HCT116 (cell line): Measurements from ENCODE around the gene APOBEC3C. TPM values are rescaled to one million over a fixed set of nuclear protein-coding genes. Genes with fewer than 3 reads are reported as not detected.
A peak's percentile ranks its signal among the peaks of the same experiment; 100 is the strongest.
"Not testable (repeated sequence)": the region's sequence is repeated elsewhere in the genome, so short reads cannot be mapped to it uniquely, and the experiment has no call there.

Source experiments
- ATAC-seq: fragments of 200-7000 bp; cut with Tn5 transposase; 2 replicates; pipeline ENCODE4 v1.9.1; 2020; ENCODE audit warnings: mild to moderate bottlenecking, moderate library complexity
- BruUV-seq: library from RNA; stranded (reverse); fragments of 400-500 nt; replicated peaks from 2 replicates; lab custom pipeline; 2021; lab: Mats Ljungman, UMichigan
- CTCF ChIA-PET: fragments of 300-600 bp; sonication (Branson Sonifier 250); formaldehyde crosslinking; loops from one replicate; lab custom pipeline; 2021; ENCODE audit warnings: antibody characterized with exemption; lab: Charles Lee
- POLR2A ChIA-PET: fragments of 300-600, 350-600 bp; sonication (Branson Sonifier 250); formaldehyde crosslinking; loops from one replicate; lab custom pipeline; 2021; ENCODE audit warnings: antibody characterized with exemption; lab: Charles Lee
- RAD21 ChIA-PET, 2 experiments: fragments of 300-600 bp; sonication (Branson Sonifier 250); formaldehyde crosslinking; loops; one replicate each; lab custom pipeline; 2023; ENCODE audit warnings: low total read pairs in 2 of 2; ENCODE audit not compliant: uncharacterized antibody in 2 of 2, unreplicated experiment in 2 of 2, low non-redundant PET in 1 of 2; lab: Charles Lee
- DNase-seq: peaks from one replicate; pipeline ENCODE4 v3.0.0-alpha.2; 2010; ENCODE audit warnings: low read depth, low spot score
- H2AFZ ChIP-seq: fragments of 200-600 bp; shearing (Covaris generic), sonication (generic); 2 replicates; pipeline ENCODE4 v1.6.1; 2017; ENCODE audit warnings: low read depth, mixed run types, mixed read lengths, antibody characterized with exemption, low read length; ENCODE audit not compliant: poor library complexity, severe bottlenecking
- H3K27ac ChIP-seq: 2 replicates; pipeline ENCODE4 v1.5.1; 2012; ENCODE audit warnings: low read depth, low read length
- H3K27me3 ChIP-seq: fragments of 200-600 bp; sonication (generic); 2 replicates; pipeline ENCODE4 v1.6.1; 2016; ENCODE audit warnings: mixed run types, low read length, mixed read lengths; ENCODE audit not compliant: insufficient read depth
- H3K36me3 ChIP-seq, 2 experiments: fragments of 200-500 bp in 1 of 2; fragments of 200-600 bp in 1 of 2; sonication (Bioruptor generic) in 1 of 2; sonication (generic) in 1 of 2; 2 replicates each; pipeline versions ENCODE4 v1.5.1 to v1.6.1; 2014 to 2016; ENCODE audit warnings: low read length in 2 of 2, inconsistent platforms in 1 of 2, mixed read lengths in 1 of 2, mixed run types in 1 of 2; ENCODE audit not compliant: insufficient read depth in 2 of 2, control insufficient read depth in 1 of 2
- H3K4me1 ChIP-seq, 2 experiments: fragments of 200-600 bp in 1 of 2; sonication (generic) in 1 of 2; 2 replicates each; pipeline versions ENCODE4 v1.5.1 to v1.6.1; 2012 to 2017; ENCODE audit warnings: low read length in 2 of 2, inconsistent platforms in 1 of 2, mild to moderate bottlenecking in 1 of 2, mixed read lengths in 1 of 2, mixed run types in 1 of 2, moderate library complexity in 1 of 2; ENCODE audit not compliant: insufficient read depth in 2 of 2, control insufficient read depth in 1 of 2
- H3K4me2 ChIP-seq: fragments of 200-600 bp; sonication (generic); 2 replicates; pipeline ENCODE4 v1.6.1; 2017; ENCODE audit warnings: mixed run types, low read length, mixed read lengths
- H3K4me3 ChIP-seq, 2 experiments: fragments of 200-600 bp in 1 of 2; sonication (generic) in 1 of 2; replicated peaks in 1 of 2; 2 replicates each; pipeline ENCODE4 v1.5.1; 2011 to 2016; ENCODE audit warnings: low read length in 2 of 2, control low read depth in 1 of 2, low read depth in 1 of 2, mild to moderate bottlenecking in 1 of 2, mixed read lengths in 1 of 2, mixed run types in 1 of 2
- H3K79me2 ChIP-seq: fragments of 200-600 bp; sonication (generic); 2 replicates; pipeline ENCODE4 v1.6.1; 2017; ENCODE audit warnings: mild to moderate bottlenecking, mixed run types, low read length, moderate library complexity, mixed read lengths; ENCODE audit not compliant: insufficient read depth
- H3K9ac ChIP-seq: fragments of 200-600 bp; sonication (generic); 2 replicates; pipeline ENCODE4 v1.6.1; 2016; ENCODE audit warnings: low read length, mixed read lengths
- H3K9me2 ChIP-seq: fragments of 200-600 bp; sonication (generic), shearing (Covaris generic); 2 replicates; pipeline ENCODE4 v1.6.1; 2017; ENCODE audit warnings: mixed run types, mild to moderate bottlenecking, moderate library complexity; ENCODE audit not compliant: insufficient read depth
- H3K9me3 ChIP-seq, 2 experiments: fragments of 200-500 bp in 1 of 2; fragments of 200-600 bp in 1 of 2; sonication (Bioruptor generic) in 1 of 2; sonication (generic) in 1 of 2; 2 replicates each; pipeline ENCODE4 v1.6.1; 2014 to 2017; ENCODE audit warnings: low read length in 2 of 2, mixed read lengths in 2 of 2, inconsistent platforms in 1 of 2, low read depth in 1 of 2, mild to moderate bottlenecking in 1 of 2, mixed run types in 1 of 2, moderate library complexity in 1 of 2; ENCODE audit not compliant: control insufficient read depth in 1 of 2, insufficient read depth in 1 of 2
- H4K20me1 ChIP-seq: fragments of 200-600 bp; sonication (generic), shearing (Covaris generic); 2 replicates; pipeline ENCODE4 v1.6.1; 2017; ENCODE audit warnings: mixed run types, mild to moderate bottlenecking, moderate library complexity; ENCODE audit not compliant: insufficient read depth
- ATF3 ChIP-seq: IDR thresholded peaks from 2 replicates; pipeline ENCODE4 v1.6.1; 2012
- CBX3 ChIP-seq: IDR thresholded peaks from 2 replicates; pipeline ENCODE4 v1.6.1; 2012; ENCODE audit warnings: low read depth
- EZH2phosphoT487 ChIP-seq: fragments of 200-600 bp; IDR thresholded peaks from 2 replicates; pipeline ENCODE4 v1.6.1; 2018; ENCODE audit warnings: antibody characterized with exemption, borderline replicate concordance
- FOSL1 ChIP-seq: IDR thresholded peaks from 2 replicates; pipeline ENCODE4 v1.6.1; 2012; ENCODE audit warnings: low read depth
- POLR2AphosphoS5 ChIP-seq: IDR thresholded peaks from 2 replicates; pipeline ENCODE4 v1.6.1; 2011; ENCODE audit warnings: mild to moderate bottlenecking, low read depth, low read length, moderate library complexity
- RAD21 ChIP-seq: IDR thresholded peaks from 2 replicates; pipeline ENCODE4 v1.6.1; 2012; ENCODE audit warnings: low read depth, mild to moderate bottlenecking
- TCF7L2 ChIP-seq: IDR thresholded peaks from 2 replicates; pipeline ENCODE4 v1.7.0; 2011; ENCODE audit warnings: borderline replicate concordance, inconsistent platforms; ENCODE audit not compliant: insufficient read depth, insufficient read length; ENCODE audit errors: extremely low read depth
- ZBTB33 ChIP-seq: IDR thresholded peaks from 2 replicates; pipeline ENCODE4 v1.6.1; 2011; ENCODE audit warnings: mild to moderate bottlenecking, low read length, moderate library complexity; ENCODE audit not compliant: insufficient replicate concordance; ENCODE audit errors: extremely low read depth
- ZFX ChIP-seq: fragments of 450-650 bp; IDR thresholded peaks from 2 replicates; pipeline ENCODE4 v1.6.1; 2017
- ZNF274 ChIP-seq: fragments of 200-500 bp; sonication (Bioruptor generic); IDR thresholded peaks from 2 replicates; pipeline ENCODE4 v1.6.1; 2014; ENCODE audit warnings: mild to moderate bottlenecking, low read depth, low read length, inconsistent platforms
- intact Hi-C: fragments of 100-400 bp; cut with micrococcal nuclease; formaldehyde crosslinking; loops from 2 replicates; pipeline ENCODE4 v1.10.0; 2022
- total RNA-seq: library from RNA; stranded (reverse); gene quantifications from one replicate; pipeline ENCODE4 v1.2.1, GENCODE V29; 2021; ENCODE audit not compliant: unreplicated experiment
- TF ChIP-seq, protein P1 (sequence below), 3 experiments: fragments of 200-600 bp in 1 of 3; sonication (generic) in 1 of 3; IDR thresholded peaks in 2 of 3; conservative IDR thresholded peaks in 1 of 3; 2 replicates each; pipeline ENCODE4 v1.5.1; 2012 to 2017; ENCODE audit warnings: low read depth in 2 of 3, low read length in 2 of 3, antibody characterized with exemption in 1 of 3, borderline replicate concordance in 1 of 3, control low read depth in 1 of 3, mild to moderate bottlenecking in 1 of 3, mixed read lengths in 1 of 3, mixed run types in 1 of 3, moderate library complexity in 1 of 3; ENCODE audit not compliant: insufficient read depth in 1 of 3

Gene APOBEC3C
- total RNA-seq, 1 experiment from 2014 or later: 40.2 TPM

- Histone ChIP-seq H3K4me3 (no peak overlapping the region), H3K9me2 (no peaks in the 10 kb centered on the region), H3K27ac (no peak overlapping the region), H3K4me1 (peaks cover 3 to 22% of the 10 kb centered on the region in 2 experiments; a peak in 3 of 4 replicates), H2AFZ (no peak overlapping the region), H3K36me3 (no peaks in the 10 kb centered on the region), H3K27me3 (no peaks in the 10 kb centered on the region), H3K9me3 (no peaks in the 10 kb centered on the region), H3K79me2 (peaks cover 11% of the 10 kb centered on the region), H3K4me2 (no peak overlapping the region), H3K9ac (no peak overlapping the region), H4K20me1 (no peaks in the 10 kb centered on the region)
- TF ChIP-seq RAD21 (no peak), POLR2AphosphoS5 (no peak), ATF3 (no peak), CBX3 (no peak), ZFX (no peak), TCF7L2 (no peak), ZBTB33 (no peak), FOSL1 (no peak), ZNF274 (no peak), EZH2phosphoT487 (no peak)
- TF ChIP-seq, protein P1, sequence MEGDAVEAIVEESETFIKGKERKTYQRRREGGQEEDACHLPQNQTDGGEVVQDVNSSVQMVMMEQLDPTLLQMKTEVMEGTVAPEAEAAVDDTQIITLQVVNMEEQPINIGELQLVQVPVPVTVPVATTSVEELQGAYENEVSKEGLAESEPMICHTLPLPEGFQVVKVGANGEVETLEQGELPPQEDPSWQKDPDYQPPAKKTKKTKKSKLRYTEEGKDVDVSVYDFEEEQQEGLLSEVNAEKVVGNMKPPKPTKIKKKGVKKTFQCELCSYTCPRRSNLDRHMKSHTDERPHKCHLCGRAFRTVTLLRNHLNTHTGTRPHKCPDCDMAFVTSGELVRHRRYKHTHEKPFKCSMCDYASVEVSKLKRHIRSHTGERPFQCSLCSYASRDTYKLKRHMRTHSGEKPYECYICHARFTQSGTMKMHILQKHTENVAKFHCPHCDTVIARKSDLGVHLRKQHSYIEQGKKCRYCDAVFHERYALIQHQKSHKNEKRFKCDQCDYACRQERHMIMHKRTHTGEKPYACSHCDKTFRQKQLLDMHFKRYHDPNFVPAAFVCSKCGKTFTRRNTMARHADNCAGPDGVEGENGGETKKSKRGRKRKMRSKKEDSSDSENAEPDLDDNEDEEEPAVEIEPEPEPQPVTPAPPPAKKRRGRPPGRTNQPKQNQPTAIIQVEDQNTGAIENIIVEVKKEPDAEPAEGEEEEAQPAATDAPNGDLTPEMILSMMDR (IDR thresholded peaks at IDR 0.05 in 2 of 3, conservative IDR thresholded peaks at IDR 0.05 in 1 of 3; ENCODE audit: borderline replicate concordance in 1 of 3, insufficient read depth in 1 of 3, low read depth in 2 of 3, low read length in 2 of 3): no peak
- intact Hi-C loops: no loop called here
- ChIA-PET CTCF (no interaction called here), RAD21 (no interaction called here), POLR2A (no interaction called here)
- DNase-seq (no peak), ATAC-seq (no peak)
- BruUV-seq: no TSS peak
Observed at GRCh38 chr22:39012533-39013511, 1.2 kb upstream of the APOBEC3C start.

GRCh38 chr22:39013561-39013941, 506 bp upstream of the APOBEC3C start:
- Histone ChIP-seq H3K4me2 (peak overlapping the region; percentile 91), H3K4me3 (peak overlapping the region; percentile 71 to 75; a peak in 3 of 4 replicates), H3K4me1 (peaks cover 3 to 22% of the 10 kb centered on the region in 2 experiments; a peak in 3 of 4 replicates), H3K9ac (peak overlapping the region; percentile 73), H3K79me2 (peaks cover 11% of the 10 kb centered on the region), H3K27ac (peak overlapping the region; percentile 74)
- H3K9me2 ChIP-seq, BruUV-seq, CTCF ChIA-PET, H2AFZ ChIP-seq, intact Hi-C loops, H3K27me3 ChIP-seq, RAD21 ChIA-PET, H3K9me3 ChIP-seq, DNase-seq, H4K20me1 ChIP-seq, POLR2A ChIA-PET, H3K36me3 ChIP-seq: not testable (repeated sequence)
- ATAC-seq: peak; percentile 19
